ENCODE data around the gene KCNT2.
A peak's percentile ranks its signal among the peaks of the same experiment; 100 is the strongest.

KCNT2 gene

GRCh38 chr1:196380316-196380715 is 227.9 kb downstream of the KCNT2 start:
- H3K4me3 ChIP-seq (ENCODE audit: low read depth, low read length) = no peak overlapping the region
- TF ChIP-seq CTCF (IDR thresholded peaks at IDR 0.05; ENCODE audit: insufficient read depth, low read depth, low read length, missing control alignments) = no peak
- no peak for DNase-seq (ENCODE audit: low read depth)

DNA sequence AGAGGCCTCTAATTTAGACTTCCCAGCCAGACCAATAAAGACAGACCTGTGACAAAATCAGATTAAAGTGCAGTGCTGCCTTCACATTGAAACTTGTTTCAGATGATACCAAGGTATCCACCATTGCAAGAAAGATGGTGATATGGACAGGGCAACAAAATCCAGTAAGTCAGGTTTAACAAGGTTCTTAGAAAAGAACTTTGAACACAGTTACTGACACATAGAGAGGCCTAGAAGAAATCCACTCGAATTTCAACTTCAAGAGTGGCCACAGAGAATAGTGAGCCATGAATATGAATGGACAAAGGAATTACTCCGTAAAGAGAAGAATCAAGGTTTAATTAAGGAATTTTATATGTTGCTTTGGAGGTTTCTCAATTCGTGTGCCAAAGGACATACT is 230.4 kb downstream of the KCNT2 start:
- DNase-seq (ENCODE audit: low read depth) = no peak
- TF ChIP-seq CTCF (IDR thresholded peaks at IDR 0.05; ENCODE audit: insufficient read depth, low read depth, low read length, missing control alignments) = no peak
- no peak overlapping the region for H3K4me3 ChIP-seq (ENCODE audit: low read depth, low read length)

GRCh38 chr1:196376630-196377328 is 231.5 kb downstream of the KCNT2 start:
- no peak overlapping the region for H3K4me3 ChIP-seq (ENCODE audit: low read depth, low read length)
- no peak for TF ChIP-seq CTCF (IDR thresholded peaks at IDR 0.05; ENCODE audit: insufficient read depth, low read depth, low read length, missing control alignments)
- no peak for DNase-seq (ENCODE audit: low read depth)

DNA sequence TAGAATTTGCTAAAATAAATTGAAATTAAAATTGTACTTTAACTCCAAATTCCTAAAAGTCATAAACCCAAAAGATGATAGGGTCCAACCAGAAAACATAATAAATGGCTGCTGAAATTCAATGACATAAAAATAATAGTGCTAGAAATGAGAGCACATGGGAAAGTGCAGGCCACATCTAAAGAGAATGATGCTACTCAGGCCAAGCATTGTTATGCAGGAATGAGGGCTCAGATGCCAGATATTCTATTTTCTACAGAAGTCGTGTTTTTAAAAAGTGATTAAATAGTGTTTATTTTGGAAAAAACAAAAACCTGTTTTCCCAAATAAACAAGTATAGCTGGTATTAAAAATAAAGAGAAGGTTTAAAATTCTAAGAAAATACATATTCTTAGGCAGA is 234.4 kb downstream of the KCNT2 start:
- TF ChIP-seq CTCF (IDR thresholded peaks at IDR 0.05; ENCODE audit: insufficient read depth, low read depth, low read length, missing control alignments) = no peak
- DNase-seq (ENCODE audit: low read depth) = no peak
- no peak overlapping the region for H3K4me3 ChIP-seq (ENCODE audit: low read depth, low read length)

DNA sequence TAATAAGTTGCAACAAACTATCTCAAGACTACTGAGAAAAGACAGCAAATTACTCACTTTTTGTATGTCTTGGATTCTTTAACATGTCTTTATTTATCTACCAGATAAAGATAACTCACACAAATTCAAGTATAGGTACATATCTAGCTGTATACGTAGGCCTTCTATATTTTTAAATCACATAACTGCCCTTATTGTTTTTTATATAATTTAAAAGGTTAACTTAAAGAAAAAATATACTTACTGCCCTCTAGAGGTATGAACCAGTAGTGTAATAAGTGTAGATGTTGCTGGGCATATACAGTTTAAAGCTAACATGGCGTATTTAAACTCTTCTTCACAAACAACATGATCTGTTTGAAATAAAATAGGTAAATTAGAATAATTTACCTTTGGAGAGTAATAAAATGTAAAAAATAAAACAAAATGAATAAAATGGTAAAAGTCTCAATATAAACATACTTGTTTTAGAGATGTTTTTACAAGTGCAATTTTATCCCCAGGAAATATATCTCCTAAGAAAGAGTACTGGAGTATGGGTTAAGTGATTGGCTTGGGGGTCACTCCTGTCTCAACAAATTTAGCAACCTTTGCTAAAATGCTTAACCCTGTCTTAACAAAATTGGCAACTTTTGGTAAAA is 235.2 kb downstream of the KCNT2 start:
- DNase-seq (ENCODE audit: low read depth) = peak; percentile 38
- TF ChIP-seq CTCF (IDR thresholded peaks at IDR 0.05; ENCODE audit: insufficient read depth, low read depth, low read length, missing control alignments) = peak; percentile 32

GRCh38 chr1:196367838-196368237 is 240.4 kb downstream of the KCNT2 start:
- DNase-seq (ENCODE audit: low read depth) = no peak
- no peak for TF ChIP-seq CTCF (IDR thresholded peaks at IDR 0.05; ENCODE audit: insufficient read depth, low read depth, low read length, missing control alignments)
- H3K4me3 ChIP-seq (ENCODE audit: low read depth, low read length) = no peak overlapping the region

More for the DNA sequence above, 235.2 kb downstream of the KCNT2 start:
- H3K4me3 ChIP-seq (ENCODE audit: low read depth, low read length) = no peak overlapping the region

All from GM12865 (cell line).